Activated naive CD4-positive, alpha-beta T cell (primary cell): ENCODE results near the gene PNLDC1.
"Not testable (repeated sequence)": the region's sequence is repeated elsewhere in the genome, so short reads cannot be mapped to it uniquely, and the experiment has no call there.

ENCODE experiments used
- DNase-seq, 4 experiments: peaks; one replicate each; lab custom pipeline; 2025; lab: John Stamatoyannopoulos, UW

PNLDC1 gene

DNA sequence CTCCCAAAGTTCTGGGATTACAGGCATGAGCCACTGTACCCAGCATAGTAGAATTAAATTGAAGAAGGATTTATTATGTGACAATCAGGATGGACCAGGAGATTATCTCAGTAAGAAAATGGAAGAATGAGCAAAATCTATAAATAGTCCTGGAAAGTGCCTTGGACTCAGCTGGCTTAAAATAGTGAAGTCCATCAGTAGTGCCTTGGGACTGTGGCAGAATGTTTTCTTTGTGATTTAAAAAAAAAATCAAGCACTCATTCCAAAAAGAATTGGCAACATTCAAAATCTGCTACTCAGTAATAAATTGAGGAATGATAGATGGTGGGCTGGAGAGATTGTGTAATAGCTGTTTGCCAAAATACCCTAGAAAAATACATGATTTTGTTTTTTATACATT is 53.7 kb downstream of the PNLDC1 start:
- DNase-seq, result no peak

DNA sequence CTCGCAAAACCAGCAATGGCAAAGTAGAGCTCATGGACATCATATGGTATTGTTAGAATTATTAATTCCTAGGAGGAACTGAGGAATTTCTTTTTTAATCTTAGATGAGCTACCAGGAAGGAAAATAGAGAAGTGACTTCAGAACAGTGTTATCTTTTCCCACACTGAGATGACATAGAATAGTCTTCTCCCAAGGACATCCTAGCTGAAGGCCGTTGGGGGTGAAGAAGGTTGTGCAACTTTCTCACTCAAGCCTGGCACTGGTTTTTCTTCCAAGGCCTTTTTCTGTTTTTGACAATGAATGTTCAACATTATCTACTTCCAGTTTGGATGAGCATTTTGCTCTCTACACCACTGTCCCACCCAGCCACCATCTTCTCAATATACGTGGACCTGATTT is 54.9 kb downstream of the PNLDC1 start:
- no peak for DNase-seq

DNA sequence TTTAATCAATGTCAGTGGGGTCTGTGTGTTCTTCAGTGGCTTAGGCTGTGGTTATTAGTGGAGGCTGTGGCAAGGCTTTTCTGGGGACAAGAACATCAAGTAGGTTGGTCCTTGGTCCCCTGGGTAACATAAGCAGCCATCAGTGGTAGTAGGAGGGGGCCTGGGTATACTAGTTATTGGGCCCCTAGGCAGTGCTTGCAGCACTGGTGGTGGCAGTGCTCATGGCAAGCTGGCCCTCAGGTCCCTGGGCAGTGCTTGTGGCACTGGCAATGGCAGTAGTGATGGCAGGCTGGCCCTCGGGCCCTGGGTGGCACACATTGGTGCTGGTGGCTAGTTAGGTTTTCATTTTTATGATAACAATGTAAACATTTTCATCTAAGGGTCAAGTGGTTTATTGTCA is 58.2 kb downstream of the PNLDC1 start:
- no peak for DNase-seq

DNA sequence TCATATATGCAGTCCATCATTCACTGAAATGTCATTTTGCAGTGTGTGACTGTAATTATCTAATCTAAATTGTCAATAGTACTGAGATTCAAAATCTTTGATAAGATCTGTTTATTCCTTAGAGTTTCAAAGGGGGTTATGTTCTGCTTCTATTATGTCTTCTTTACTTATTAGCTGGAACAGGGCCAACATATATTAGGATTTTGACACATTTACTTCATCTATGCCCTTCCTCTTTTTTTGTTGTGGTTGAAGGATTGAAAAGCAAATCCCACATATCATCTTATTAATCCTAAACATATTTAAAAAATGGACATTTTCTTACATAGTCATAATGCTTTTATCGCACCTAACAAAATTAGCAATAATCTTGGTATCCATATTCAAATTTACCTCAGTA is 60.4 kb downstream of the PNLDC1 start:
- no peak for DNase-seq

DNA sequence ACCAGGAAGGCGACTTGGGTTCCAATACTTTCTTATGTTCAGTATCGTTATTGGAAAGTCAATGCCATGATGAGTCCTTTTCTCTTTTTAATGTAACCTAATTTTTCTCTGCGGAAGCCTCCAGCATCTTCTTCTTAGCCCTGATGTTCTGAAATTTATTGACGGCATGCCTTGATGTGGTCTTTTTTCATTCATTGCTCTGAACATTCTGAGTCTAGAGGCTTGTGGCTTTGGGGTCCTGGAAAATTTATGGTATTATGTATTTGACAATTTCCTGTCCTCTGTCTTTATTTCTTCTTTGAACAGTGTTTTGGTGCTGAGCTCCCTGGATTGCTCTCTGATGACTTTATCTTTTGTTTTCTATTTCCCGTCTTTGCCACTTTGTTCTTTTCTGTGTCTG is 62.0 kb downstream of the PNLDC1 start:
- DNase-seq, result no peak

DNA sequence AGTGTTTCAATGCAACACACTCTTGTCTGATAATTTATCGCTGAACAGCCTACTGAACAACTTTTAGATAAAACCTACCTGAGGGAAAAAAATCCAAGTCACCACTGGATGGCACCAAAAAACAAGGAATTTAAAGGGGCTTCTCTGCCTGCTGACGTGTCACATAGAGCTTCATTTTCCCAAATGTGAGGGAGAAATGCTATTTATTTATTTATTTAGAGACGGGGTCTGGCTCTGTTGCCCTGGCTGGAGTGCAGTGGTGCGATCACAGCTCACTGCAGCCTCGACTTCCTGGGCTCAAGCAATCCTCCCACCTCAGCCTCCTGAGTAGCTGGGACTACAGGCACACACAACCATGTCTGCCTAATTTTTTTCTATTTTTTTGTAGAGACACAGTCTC is 63.3 kb downstream of the PNLDC1 start:
- DNase-seq, result not testable (repeated sequence)

DNA sequence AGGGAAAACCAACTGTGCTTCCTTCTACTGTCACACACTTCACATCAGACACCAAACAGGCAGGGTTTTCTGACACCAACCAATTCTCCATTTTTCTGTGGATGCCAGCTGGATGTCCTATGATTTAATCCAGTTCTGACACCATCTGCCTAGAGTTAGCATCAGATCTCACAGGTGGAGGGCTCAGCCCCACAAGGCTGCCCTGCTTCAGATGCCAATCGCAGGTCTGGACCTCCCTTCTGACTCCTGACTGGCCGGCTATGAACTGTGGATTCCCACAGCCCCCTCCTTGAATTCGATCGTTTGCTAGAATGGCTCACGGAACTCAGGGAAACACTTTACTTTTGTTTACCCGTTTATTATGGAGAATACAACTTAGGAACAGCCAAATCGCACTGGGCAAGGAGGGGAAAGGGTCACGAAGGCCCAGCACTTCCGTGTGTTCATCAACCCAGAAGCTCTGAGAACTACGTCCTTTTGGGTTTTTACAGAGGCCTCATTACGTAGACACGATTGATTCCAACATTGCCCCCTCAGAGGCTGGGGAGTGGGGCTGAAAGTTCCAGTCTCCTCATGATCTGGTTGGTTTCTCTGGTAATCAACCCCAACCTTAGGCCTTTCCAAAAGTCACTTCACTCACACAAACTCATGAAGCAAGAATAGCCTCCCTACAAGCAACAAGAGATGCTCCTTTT is 65.3 kb downstream of the PNLDC1 start:
- DNase-seq, result no peak

DNA sequence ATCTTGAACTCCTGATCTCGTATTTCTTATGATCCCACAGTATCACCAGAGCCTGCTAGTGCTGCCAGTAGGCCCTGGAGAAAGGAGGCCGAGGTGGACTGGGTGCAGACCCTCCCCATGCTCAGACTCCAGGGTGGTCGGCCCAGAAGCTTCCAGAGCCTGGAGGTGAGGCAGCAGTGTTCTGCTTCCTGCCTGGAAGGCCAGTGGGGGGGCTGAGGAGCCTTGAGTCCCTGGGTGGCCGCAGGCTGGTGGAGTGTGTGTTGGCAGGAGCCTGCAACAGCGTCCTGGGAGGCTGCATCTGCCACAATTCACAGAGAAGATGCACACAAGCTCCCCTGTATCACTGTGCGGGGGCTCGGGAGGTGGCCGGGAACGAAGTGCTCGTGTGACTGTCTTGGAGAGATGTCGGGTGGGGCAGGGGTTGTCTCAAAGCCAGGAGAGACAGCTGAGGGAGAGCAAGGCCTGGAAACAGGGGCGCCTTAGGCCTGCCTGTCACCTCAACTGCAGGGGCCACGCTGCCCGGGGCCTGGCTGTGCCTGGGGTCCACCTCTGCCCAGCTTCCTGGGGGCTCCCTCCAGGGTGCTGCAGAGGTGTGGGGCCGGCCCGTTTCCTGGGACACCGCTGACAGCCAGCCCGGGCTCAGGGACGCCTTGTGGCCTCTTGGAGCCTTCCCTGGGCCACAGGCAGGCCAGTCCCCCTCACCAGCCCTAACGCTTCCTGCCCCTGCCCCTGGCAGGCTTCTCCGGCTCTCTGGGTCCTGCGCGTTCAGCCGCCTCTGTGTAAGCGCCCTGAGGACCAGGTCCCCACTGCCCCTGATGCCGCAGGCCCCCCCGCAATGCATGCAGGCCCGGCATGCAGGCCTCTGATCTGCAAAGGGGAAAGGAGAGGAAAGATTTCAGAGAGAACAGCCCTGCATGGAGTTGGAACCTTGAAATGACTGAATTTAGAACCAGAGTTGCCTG is 66.5 kb downstream of the PNLDC1 start:
- no peak for DNase-seq
